Small intestine (tissue), 7 donors: ENCODE data around the gene RORB. TPM values are rescaled to one million over a fixed set of nuclear protein-coding genes. Genes with fewer than 3 reads are reported as not detected.
"Not testable (repeated sequence)": the region's sequence is repeated elsewhere in the genome, so short reads cannot be mapped to it uniquely, and the experiment has no call there.

Experiments
- DNase-seq, 2 donors: peaks; one replicate each; pipeline versions ENCODE4 v3.0.0 to v3.0.0-alpha.2; 2013
- FAIRE-seq: peaks from 2 replicates; lab custom pipeline; 2012; peaks lifted over from hg19 to GRCh38; lab: Jason Lieb, UNC
- H3K27ac ChIP-seq, 3 donors: one replicate each; pipeline ENCODE4 v1.5.1; 2013; ENCODE audit warnings: low read length in 2 of 3, mild to moderate bottlenecking in 2 of 3, control low read depth in 1 of 3, inconsistent platforms in 1 of 3, low read depth in 1 of 3, moderate library complexity in 1 of 3
- H3K27me3 ChIP-seq, 3 donors: one replicate each; pipeline ENCODE4 v1.6.1; 2013; ENCODE audit warnings: low read length in 3 of 3, inconsistent platforms in 1 of 3; ENCODE audit not compliant: control insufficient read depth in 3 of 3, insufficient read depth in 3 of 3
- H3K36me3 ChIP-seq, 3 donors: one replicate each; pipeline ENCODE4 v1.6.1; 2013; ENCODE audit warnings: low read length in 3 of 3, inconsistent platforms in 1 of 3, low read depth in 1 of 3, mild to moderate bottlenecking in 1 of 3, moderate library complexity in 1 of 3; ENCODE audit not compliant: control insufficient read depth in 3 of 3, insufficient read depth in 2 of 3
- H3K4me1 ChIP-seq, 3 donors: one replicate each; pipeline ENCODE4 v1.6.1; 2013; ENCODE audit warnings: low read length in 2 of 3, inconsistent platforms in 1 of 3, low read depth in 1 of 3, mild to moderate bottlenecking in 1 of 3, moderate library complexity in 1 of 3; ENCODE audit not compliant: control insufficient read depth in 3 of 3, insufficient read depth in 2 of 3
- H3K4me3 ChIP-seq, 3 donors: one replicate each; pipeline ENCODE4 v1.5.1; 2013; ENCODE audit warnings: low read length in 3 of 3, control low read depth in 1 of 3, inconsistent platforms in 1 of 3, low read depth in 1 of 3, mild to moderate bottlenecking in 1 of 3, moderate library complexity in 1 of 3
- H3K9me3 ChIP-seq, 2 donors: one replicate each; pipeline ENCODE4 v1.6.1; 2013; ENCODE audit warnings: low read depth in 1 of 2, low read length in 1 of 2; ENCODE audit not compliant: control insufficient read depth in 2 of 2, insufficient read depth in 1 of 2
- WGBS, 3 donors: extraction: QIAGEN DNeasy Blood & Tissue Kit; methylation state at CpG; one replicate each; pipeline ENCODE4 v1.1.7; 2013; 5-methylcytosine and 5-hydroxymethylcytosine counted together
- polyA plus RNA-seq, 4 donors: library from polyadenylated mRNA; stranded (reverse) in 3 of 4; unstranded in 1 of 4; fragments of 200-250 nt in 3 of 4; fragments of 120-200 nt in 1 of 4; gene quantifications; one replicate each; pipeline versions ENCODE4 v1.2.1 to v1.2.3, GENCODE V29; 2013
- donor health status: healthy with polysubstance abuse.
- donor health status: control.
- donor health status: control.
- donor health status: Bipolar disorder and iron deficiency.
- donor health status: healthy.

RORB gene
- polyA plus RNA-seq, 4 donors: 0.01 to 0.27 (median 0.04) TPM; not detected in 1

GRCh38 chr9:74524289-74524688 lies 27.2 kb downstream of the RORB start:
- WGBS, 3 donors: 18 to 45% (median 34%) methylated on average over 1 of the region's 1 CpG
- no peaks in the 10 kb centered on the region for H3K36me3 ChIP-seq

GRCh38 chr9:74526215-74526614 lies 29.1 kb downstream of the RORB start:
- H3K4me1 ChIP-seq: no peaks in the 10 kb centered on the region
- H3K4me3 ChIP-seq: no peak overlapping the region
- WGBS, 3 donors: 54 to 62% (median 57%) methylated on average over 2 of the region's 2 CpGs
- H3K27ac ChIP-seq: no peak overlapping the region
- peaks cover 0 to 1% (median 0%) of the 10 kb centered on the region in 3 donors for H3K27me3 ChIP-seq
- DNase-seq: no peak
- H3K36me3 ChIP-seq: no peaks in the 10 kb centered on the region
- no peak for FAIRE-seq
- no peaks in the 10 kb centered on the region for H3K9me3 ChIP-seq

More at GRCh38 chr9:74524289-74524688, 27.2 kb downstream of the RORB start:
- DNase-seq (no peak), FAIRE-seq (no peak)
- Histone ChIP-seq H3K27ac (no peak overlapping the region), H3K27me3 (peaks cover 0 to 1% (median 0%) of the 10 kb centered on the region in 3 donors), H3K4me1 (no peaks in the 10 kb centered on the region), H3K4me3 (no peak overlapping the region), H3K9me3 (no peaks in the 10 kb centered on the region)

- Histone ChIP-seq H3K36me3 (no peaks in the 10 kb centered on the region), H3K4me1 (no peaks in the 10 kb centered on the region), H3K27ac (no peak overlapping the region), H3K27me3 (peaks cover 0 to 2% (median 1%) of the 10 kb centered on the region in 3 donors), H3K9me3 (no peaks in the 10 kb centered on the region), H3K4me3 (no peak overlapping the region)
- 59 to 70% (median 62%) methylated on average over 5 of the region's 5 CpGs for WGBS, 3 donors
- FAIRE-seq (no peak), DNase-seq (no peak)
Observed at GRCh38 chr9:74527718-74528117, 30.6 kb downstream of the RORB start.

- no peak overlapping the region for H3K4me3 ChIP-seq
- FAIRE-seq: no peak
- H3K27me3 ChIP-seq: peaks cover 0 to 2% (median 1%) of the 10 kb centered on the region in 3 donors
- H3K4me1 ChIP-seq: no peaks in the 10 kb centered on the region
- no peak overlapping the region for H3K27ac ChIP-seq
- no peaks in the 10 kb centered on the region for H3K9me3 ChIP-seq
- no peaks in the 10 kb centered on the region for H3K36me3 ChIP-seq
- WGBS, 3 donors: 47 to 62% (median 60%) methylated on average over 6 of the region's 6 CpGs
- no peak for DNase-seq
Observed at GRCh38 chr9:74528207-74528606, 31.1 kb downstream of the RORB start.

GRCh38 chr9:74530458-74530857 lies 33.3 kb downstream of the RORB start:
- H3K36me3 ChIP-seq, H3K27me3 ChIP-seq, H3K9me3 ChIP-seq, H3K4me3 ChIP-seq, FAIRE-seq, H3K4me1 ChIP-seq, H3K27ac ChIP-seq: not testable (repeated sequence)
- DNase-seq: peak in 1 of 2 donors; percentile 24
- 42 to 61% (median 51%) methylated on average over 8 of the region's 8 CpGs for WGBS, 3 donors

GRCh38 chr9:74533253-74533652 lies 36.1 kb downstream of the RORB start:
- H3K4me3 ChIP-seq: no peak overlapping the region
- FAIRE-seq: no peak
- 78 to 95% (median 91%) methylated on average over 1 of the region's 1 CpG for WGBS, 3 donors
- H3K27me3 ChIP-seq: peaks cover 0 to 2% (median 0%) of the 10 kb centered on the region in 3 donors
- no peaks in the 10 kb centered on the region for H3K4me1 ChIP-seq
- no peak for DNase-seq
- H3K27ac ChIP-seq: no peak overlapping the region
- H3K36me3 ChIP-seq: no peaks in the 10 kb centered on the region
- H3K9me3 ChIP-seq: no peaks in the 10 kb centered on the region

- FAIRE-seq: no peak
- WGBS, 3 donors: 84 to 90% (median 86%) methylated on average over 3 of the region's 3 CpGs
Observed at GRCh38 chr9:74534841-74535240, 37.7 kb downstream of the RORB start.

GRCh38 chr9:74543145-74543544 lies 46.0 kb downstream of the RORB start:
- WGBS, 3 donors: 44 to 55% (median 53%) methylated on average over 3 of the region's 3 CpGs
- Histone ChIP-seq H3K4me1 (no peaks in the 10 kb centered on the region), H3K4me3 (no peak overlapping the region), H3K27me3 (peaks cover 0 to 2% (median 2%) of the 10 kb centered on the region in 3 donors), H3K9me3 (no peaks in the 10 kb centered on the region), H3K36me3 (no peaks in the 10 kb centered on the region), H3K27ac (no peak overlapping the region)
- FAIRE-seq (no peak), DNase-seq (no peak)

More at GRCh38 chr9:74534841-74535240, 37.7 kb downstream of the RORB start:
- Histone ChIP-seq H3K27me3 (peaks cover 0 to 2% (median 0%) of the 10 kb centered on the region in 3 donors), H3K9me3 (no peaks in the 10 kb centered on the region), H3K4me3 (no peak overlapping the region), H3K4me1 (no peaks in the 10 kb centered on the region), H3K36me3 (no peaks in the 10 kb centered on the region), H3K27ac (no peak overlapping the region)
- no peak for DNase-seq

- Histone ChIP-seq H3K27ac (no peak overlapping the region), H3K9me3 (no peaks in the 10 kb centered on the region), H3K4me3 (no peak overlapping the region), H3K36me3 (no peaks in the 10 kb centered on the region), H3K4me1 (peaks cover 0 to 10% (median 0%) of the 10 kb centered on the region in 3 donors), H3K27me3 (peaks cover 0 to 2% (median 0%) of the 10 kb centered on the region in 3 donors)
- WGBS, 3 donors: 78 to 91% (median 86%) methylated on average over 5 of the region's 5 CpGs
- FAIRE-seq (no peak), DNase-seq (no peak)
Observed at GRCh38 chr9:74551266-74551665, 54.1 kb downstream of the RORB start.
